IPS-NIHi11 (cell line): ENCODE measurements around the gene VASH1.

Source experiments
- DNase-seq: peaks from one replicate; pipeline ENCODE4 v3.0.0; 2012; ENCODE audit warnings: mixed read lengths, low spot score

The VASH1 gene

DNA sequence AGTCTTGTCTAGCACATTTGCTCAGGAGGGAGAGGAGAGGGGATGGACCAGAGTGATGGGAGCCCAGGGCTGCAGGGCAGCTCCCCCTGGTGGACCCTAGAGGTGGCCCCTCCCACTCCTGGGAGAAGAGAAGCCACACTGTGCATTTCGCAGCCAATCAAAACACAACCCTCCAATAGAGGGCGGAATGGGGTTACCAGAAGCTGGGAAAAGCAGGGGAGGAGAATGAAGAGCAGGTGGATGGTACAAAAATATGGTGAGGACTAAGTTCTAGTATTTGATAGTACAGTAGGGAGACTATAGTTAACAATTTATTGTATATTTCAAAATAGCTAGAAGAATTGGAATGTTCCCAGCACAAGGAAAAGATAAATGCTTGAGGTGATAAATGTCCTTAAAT, 23.6 kb downstream of the VASH1 start:
- DNase-seq = peak; percentile 99

- DNase-seq = no peak
Measured at GRCh38 chr14:76786601-76787000, 25.3 kb downstream of the VASH1 start.

- no peak for DNase-seq
Measured at GRCh38 chr14:76792422-76792821, 31.2 kb downstream of the VASH1 start.

- no peak for DNase-seq
Measured at GRCh38 chr14:76793324-76793723, 32.1 kb downstream of the VASH1 start.

DNA sequence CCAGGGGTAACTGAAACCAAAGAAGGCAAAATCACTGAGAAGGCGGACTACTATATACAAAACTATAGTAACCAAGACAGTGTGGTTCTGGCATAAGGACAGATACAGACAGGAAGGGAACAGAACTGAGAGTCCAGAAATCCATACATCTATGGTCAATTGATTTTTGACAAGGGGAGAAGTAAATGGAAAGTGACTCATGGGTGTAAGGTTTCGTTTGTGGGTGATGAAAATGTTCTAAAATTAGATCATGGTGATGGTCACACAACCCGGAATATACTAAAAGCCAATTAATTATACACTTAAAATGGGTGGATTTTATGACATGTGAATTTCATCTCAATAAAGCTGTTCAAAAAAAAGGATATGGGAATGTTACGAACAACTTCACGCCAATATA, 32.7 kb downstream of the VASH1 start:
- no peak for DNase-seq

GRCh38 chr14:76806446-76806845, 45.2 kb downstream of the VASH1 start:
- DNase-seq = no peak

DNA sequence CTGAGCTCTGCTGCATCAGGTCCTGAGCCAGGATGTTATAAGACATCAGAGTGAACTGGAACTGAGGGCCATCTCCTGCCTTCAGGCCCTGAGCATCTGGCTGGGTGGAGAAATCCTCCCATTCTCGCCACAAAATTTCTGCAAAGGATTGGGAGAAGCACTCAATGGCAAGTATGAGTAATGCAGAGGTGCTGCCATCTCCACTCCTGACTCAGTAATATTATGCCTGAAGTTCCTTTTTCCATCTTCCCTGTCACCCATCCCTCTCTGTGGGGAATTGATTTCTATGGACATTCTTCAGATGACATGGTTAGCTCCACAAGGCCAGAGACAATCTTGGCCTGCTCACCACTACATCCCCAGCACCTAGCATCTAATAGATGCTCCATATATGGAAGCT, 46.7 kb downstream of the VASH1 start:
- no peak for DNase-seq

- no peak for DNase-seq
Measured at GRCh38 chr14:76808990-76809389, 47.7 kb downstream of the VASH1 start.

DNA sequence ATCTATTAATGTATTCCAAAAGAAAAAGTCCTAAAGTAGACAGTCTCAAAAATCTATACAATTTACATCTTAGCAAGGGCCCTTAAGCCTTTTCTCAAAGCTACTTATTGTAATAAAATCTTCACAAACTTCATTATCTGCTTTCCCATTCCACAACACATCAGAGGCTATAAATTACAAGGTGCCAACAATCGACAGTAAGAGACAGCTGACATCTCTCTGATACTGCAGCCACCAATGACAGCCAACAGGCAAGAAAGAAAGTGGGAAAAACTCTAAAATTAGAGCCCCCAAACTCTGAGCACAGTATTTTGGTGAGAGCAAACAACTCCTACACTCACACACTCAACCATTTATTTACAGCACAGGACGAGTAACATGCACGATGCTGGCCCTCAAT, 49.3 kb downstream of the VASH1 start:
- no peak for DNase-seq

DNA sequence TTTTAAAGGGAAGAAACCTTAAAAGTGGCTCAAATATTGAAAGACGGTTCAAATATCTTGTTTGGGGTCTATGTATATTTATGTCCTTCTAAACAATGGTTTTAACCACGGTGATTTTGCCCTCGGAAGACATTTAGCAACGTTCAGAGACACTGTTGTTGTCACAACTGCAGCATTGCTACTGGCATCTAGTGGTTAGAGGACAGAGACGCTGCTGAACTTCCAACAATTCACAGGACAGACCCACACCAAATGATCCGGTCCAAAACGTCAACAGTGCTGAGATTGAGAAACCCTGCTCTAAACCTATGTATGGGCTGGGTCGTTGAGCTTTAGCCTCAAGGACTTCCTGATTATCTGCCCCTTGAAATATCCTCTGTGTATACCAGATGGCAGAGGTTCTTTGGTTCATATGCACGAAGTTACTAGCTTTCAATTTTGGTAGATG, 49.7 kb downstream of the VASH1 start:
- peak; percentile 27 for DNase-seq

DNA sequence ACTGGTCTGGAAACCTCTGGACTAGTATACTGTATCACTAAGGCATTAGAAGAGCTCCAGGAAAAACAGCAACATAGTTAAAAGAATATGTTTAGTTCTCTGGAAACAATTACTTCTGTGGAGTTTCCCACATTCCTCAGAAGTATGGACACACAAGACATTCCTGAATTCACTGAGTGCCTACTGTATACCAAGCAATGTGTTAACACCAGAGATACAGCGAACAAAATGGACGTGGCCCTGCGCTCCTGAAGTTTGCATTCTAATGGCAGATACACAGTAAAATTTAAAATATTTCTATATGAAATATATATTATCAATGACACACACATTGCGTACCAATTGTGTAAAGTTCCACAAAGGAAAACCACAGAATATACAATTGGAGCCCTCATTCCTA, 50.3 kb downstream of the VASH1 start:
- no peak for DNase-seq

DNA sequence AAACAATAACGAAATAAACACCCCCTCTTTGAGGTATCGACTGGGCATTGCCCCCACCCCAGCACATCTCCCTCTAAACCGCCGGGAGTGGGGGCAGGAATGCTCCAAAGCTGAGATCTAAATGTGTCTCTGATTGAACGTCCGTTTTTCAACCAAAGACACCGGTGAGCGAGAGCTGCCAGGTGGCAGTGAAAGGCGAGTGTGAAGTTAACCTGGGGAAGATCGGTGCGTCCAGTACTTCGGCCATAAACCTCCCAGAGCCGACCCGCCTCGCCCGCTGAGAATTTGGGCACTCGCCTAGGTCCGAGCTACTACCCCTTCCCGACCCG, 50.8 kb downstream of the VASH1 start:
- DNase-seq = no peak

DNA sequence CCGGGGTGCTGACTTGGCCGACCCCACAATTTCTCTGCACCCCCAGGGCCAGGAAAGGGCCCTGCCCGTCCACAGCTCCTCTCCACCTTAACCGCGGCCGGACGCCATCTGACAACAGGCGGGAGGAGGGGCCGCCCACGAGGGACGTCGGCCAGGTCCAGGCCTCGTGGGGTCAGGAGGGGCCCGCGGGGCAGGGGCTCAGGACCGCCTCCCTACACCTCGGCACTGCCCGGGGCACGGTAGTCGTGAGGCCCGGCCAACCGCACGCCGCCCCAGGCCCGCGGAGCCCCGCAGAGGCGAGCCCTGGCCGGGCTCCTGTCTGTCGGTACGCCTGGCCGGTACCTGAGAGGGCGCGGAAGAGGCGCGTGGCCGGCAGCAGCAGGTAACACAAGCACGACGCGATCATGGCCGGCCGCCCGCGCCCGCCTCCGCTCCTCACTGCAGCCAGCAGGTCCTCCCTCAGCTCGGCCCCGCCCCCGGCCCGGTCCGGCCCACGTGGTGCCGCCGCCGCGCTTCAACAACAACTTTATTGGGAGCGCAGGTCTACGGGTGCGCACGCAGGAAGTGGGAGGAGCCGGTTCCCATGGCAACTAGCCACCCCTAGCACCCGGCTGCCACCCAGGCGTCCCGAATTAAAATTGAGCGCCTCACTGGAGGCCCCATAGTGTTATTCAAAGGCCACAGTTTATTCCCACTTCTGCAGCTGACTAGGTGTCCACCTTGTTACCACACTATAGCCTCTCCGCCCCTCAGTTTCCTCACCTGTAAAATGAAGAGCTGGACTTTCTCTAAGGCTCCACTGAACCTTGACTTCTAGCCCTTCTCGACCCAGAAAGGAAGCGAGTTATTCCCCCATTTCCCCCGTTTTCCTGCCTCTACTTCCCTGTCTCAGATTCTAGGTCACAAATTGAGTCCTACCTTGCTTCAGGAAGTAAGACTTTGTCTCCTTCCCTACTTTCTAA, 51.4 kb downstream of the VASH1 start, which contains the start of gene ANGEL1:
ANGEL1 (minus strand) TSS at position 461 of the 962 bp plus-strand sequence; CDS start at position 406, 55 bp downstream.
- peak; percentile 95 for DNase-seq

GRCh38 chr14:76814726-76815645, 53.7 kb downstream of the VASH1 start:
- DNase-seq = no peak

GRCh38 chr14:76820700-76821099, 59.4 kb downstream of the VASH1 start:
- DNase-seq = no peak

DNA sequence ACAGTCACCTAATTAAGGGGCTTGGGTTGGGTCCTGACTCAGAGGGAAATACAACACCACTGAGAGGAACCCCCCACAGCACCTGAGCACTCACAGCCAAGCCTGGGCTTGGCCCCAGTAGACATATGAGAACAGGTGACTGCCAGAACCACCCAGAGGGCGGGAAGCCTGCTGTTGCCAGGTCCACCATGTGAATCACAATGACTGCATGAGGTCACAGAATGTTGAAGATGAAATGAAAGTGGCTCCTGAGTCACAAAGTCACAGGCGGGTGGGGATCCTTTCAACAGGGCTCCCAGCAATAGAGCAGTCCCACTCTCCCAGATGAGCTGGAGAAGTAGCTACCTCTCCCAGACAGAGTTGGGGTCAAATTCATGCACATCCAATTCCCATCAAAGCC, 64.9 kb downstream of the VASH1 start, which contains the start of gene LRRC74A:
LRRC74A (plus strand) TSS at position 287 of the 400 bp plus-strand sequence. CDS start 290 bp downstream, outside the sequence.
- peak; percentile 19 for DNase-seq

DNA sequence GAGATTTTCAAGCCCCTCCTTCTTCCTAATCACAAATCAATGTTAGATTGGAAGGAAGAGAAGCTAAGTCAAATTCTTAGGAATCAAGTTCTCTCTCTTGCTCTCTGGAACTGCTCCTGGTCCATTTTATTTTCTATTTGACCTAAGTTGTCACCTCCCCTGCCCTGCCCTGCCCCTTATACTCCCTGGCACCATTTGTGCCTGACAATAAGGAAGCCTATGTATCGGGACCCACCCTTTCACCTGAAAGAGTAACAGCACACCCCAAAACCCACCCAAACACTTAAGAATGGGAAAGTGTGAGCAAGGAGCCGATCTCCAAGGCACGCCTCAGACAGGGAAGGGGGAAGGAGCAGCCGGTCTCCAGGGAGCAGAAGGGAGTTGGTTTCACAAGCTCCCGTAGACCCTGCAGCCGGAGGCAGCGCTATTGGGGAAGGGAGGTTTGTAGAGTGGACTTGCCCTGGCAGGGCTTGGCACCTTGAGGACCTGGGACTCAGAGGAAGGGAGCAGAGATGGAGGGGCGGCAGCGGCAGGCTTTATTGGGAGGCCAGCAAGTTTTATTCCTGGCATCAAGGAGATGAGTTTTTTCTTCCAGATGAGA, 66.5 kb downstream of the VASH1 start:
- DNase-seq = peak; percentile 29

DNA sequence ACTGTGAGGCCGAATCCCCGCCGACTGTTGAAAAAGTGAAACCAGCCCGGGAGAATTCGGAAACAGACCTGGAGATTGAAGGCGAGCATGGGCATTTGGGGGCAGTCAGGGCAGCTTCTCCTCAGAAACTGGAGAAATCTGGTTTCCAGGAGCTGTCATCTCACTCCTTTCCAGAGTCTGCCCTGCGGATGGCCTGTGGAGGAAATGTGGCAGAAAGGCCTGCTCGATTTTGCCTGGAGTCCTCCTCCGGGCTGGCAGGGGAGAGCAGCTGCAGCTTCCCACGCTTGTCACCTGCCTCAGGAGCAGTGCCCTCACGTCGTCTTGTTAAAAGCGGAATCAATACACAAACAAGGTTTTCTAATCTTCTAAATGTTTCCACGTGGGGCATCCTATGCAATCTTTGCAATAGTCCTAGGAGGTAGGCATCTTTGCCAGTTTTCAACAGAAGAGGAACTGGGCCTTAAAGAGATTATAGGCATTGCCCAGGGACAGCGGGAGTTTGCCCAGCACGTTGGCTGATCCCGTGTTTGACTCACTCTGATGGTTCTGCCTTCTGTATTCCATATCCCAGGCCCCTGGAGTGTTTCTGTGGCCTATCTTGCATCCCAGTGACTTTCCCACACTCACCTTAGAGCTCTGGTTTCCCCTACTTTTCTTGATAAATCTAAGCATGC, 67.2 kb downstream of the VASH1 start:
- no peak for DNase-seq

GRCh38 chr14:76829013-76829365, 67.7 kb downstream of the VASH1 start:
- DNase-seq = no peak

DNA sequence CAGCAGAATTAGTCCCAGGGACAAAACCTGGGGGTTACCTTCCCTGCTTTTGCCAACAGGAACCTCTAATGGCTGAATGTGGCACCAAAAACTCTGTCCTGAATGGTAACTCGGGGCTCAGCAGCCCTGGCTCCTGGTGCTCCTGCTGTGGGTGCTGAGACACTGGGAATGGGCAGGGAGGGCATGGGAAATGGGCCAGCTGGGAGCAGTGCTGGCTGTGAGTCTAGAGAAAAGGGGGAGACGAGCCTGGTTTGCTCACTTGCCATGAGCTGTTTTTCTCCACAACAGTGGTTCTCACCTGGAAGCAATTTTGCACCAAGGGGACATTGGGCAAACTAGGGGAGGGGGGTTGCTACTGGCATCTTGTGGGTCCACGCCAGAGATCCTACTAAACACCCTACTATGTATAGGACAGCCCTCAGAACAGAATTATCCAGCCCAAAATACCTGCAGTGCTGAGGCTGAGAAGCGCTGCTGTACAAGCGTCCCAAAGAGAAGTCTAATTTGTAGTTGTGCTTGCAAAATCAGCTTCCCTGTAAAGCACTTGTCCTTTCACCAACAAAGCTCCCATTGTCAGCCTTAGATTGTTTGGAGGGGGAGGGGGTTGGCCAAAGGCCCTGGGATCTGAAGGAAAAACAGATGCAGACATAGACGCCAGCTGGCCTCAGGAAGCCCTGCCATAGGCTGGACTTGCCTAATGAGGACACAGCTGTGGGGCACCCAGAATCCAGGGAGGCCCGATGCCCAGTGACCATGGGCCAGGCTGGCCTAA, 68.6 kb downstream of the VASH1 start:
- DNase-seq = peak; percentile 27

DNA sequence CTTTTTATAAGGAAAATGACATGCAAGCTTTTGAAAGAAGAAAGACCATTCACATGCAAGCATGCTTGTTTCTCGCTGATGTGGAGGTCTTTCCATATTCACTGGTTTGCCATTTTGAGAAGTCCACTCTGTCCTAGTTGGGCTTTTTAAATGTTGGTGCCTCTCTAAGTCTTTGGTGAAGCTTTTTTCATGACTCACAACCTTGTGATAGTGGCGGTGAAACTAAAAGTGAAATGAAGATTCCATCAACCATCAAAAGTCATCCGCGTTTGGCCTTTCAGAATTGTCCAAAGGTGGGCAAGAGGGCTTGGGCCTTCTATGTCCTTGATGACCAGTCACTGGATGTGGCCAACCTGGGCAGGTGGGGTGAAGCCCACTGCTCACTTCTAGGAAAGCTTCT, 69.3 kb downstream of the VASH1 start:
- DNase-seq = no peak
